Effector memory CD4-positive, alpha-beta T cell (primary cell): ENCODE data around the gene CDYL.

Experiments used
- DNase-seq, 3 donors: peaks; one replicate each; pipeline ENCODE4 v3.0.0-alpha.2; 2020
- H3K27ac ChIP-seq: 2 replicates; pipeline ENCODE4 v1.7.0; 2013; ENCODE audit warnings: mild to moderate bottlenecking, low read length, moderate library complexity; ENCODE audit not compliant: insufficient read depth, poor library complexity, severe bottlenecking
- H3K27me3 ChIP-seq: replicated peaks from 2 replicates; pipeline ENCODE4 v1.7.0; 2013; ENCODE audit warnings: mild to moderate bottlenecking, low read length; ENCODE audit not compliant: insufficient read depth, control insufficient read depth, poor library complexity, severe bottlenecking
- H3K36me3 ChIP-seq: 2 replicates; pipeline ENCODE4 v1.7.0; 2013; ENCODE audit warnings: mild to moderate bottlenecking, low read length, moderate library complexity; ENCODE audit not compliant: control insufficient read depth, insufficient read depth
- H3K4me1 ChIP-seq: 2 replicates; pipeline ENCODE4 v1.7.0; 2013; ENCODE audit warnings: low read length, mild to moderate bottlenecking; ENCODE audit not compliant: control insufficient read depth, insufficient read depth, poor library complexity, severe bottlenecking
- H3K4me3 ChIP-seq: 2 replicates; pipeline ENCODE4 v1.7.0; 2013; ENCODE audit warnings: low read length, low read depth, mild to moderate bottlenecking; ENCODE audit not compliant: insufficient read depth, poor library complexity, severe bottlenecking
- H3K9me3 ChIP-seq: 2 replicates; pipeline ENCODE4 v1.7.0; 2013; ENCODE audit warnings: mild to moderate bottlenecking, low read length, moderate library complexity; ENCODE audit not compliant: control insufficient read depth

The CDYL gene

GRCh38 chr6:4870821-4871494 lies 94.8 kb downstream of the CDYL start:
- Histone ChIP-seq H3K27me3 (no peaks in the 10 kb centered on the region), H3K4me3 (no peak overlapping the region), H3K36me3 (no peaks in the 10 kb centered on the region), H3K4me1 (no peaks in the 10 kb centered on the region), H3K9me3 (peaks cover 11% of the 10 kb centered on the region), H3K27ac (no peak overlapping the region)
- DNase-seq, result no peak

DNA sequence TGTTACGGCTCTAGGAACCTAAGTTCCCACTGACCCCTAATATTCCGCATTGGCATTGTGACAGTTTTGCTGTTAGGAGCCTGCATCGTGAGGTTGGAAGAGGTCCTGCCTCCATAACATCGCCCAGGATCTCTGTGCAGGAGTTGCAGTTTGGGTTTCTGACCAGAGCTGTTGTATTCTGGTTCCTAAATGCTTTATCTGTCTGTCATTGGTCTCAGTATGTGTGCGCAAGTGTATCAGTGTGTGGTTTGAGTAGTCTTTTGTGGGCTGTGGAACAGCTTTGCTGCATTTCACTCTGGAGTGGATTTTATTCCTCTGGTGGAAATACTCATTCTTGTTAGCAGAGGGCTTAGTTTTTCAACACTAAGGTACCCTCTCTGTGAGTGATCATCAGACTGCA lies 95.6 kb downstream of the CDYL start:
- no peaks in the 10 kb centered on the region for H3K36me3 ChIP-seq
- H3K4me3 ChIP-seq, result no peak overlapping the region
- no peak for DNase-seq
- peaks cover 8% of the 10 kb centered on the region for H3K9me3 ChIP-seq
- H3K27ac ChIP-seq, result no peak overlapping the region
- no peaks in the 10 kb centered on the region for H3K27me3 ChIP-seq
- H3K4me1 ChIP-seq, result no peaks in the 10 kb centered on the region

DNA sequence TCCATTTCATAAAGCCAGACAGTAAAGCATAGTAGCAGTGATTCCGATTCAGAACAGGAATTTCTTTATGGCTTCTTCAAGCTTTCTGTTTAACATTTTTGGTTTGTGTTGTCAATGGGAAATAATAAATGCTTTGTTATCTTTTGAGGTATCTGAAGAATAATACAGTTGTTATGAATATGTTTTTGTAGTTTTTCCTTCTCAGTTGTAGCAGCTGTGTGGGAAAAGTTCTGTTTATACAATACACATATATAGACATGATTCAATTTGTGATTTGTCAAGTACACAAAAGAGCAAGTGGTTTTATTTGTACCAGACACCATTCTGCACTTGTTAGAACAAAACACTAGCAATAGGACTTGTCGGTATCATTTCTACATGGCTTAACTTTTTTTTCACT lies 96.6 kb downstream of the CDYL start:
- H3K4me3 ChIP-seq, result no peak overlapping the region
- H3K4me1 ChIP-seq, result no peaks in the 10 kb centered on the region
- DNase-seq, result no peak

DNA sequence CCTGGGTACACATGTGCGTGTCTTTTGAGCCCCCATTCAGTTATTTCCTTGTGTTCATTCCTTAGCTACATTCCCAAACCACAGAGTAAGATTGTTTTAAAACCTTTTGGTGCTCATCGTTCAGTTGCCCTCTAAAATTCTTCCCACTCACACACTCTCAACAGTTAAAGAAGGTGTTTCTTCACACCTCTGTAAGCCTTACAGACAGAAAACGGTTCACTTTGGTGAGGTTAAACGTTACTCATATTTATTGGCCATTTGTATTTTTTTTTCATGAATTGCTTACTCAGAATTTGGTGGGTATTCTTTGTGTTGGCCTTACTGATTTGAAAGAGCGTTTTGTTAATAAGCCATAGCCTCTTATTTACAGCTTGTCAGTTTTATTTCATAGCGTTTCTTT lies 97.7 kb downstream of the CDYL start:
- Histone ChIP-seq H3K27me3 (no peaks in the 10 kb centered on the region), H3K9me3 (no peaks in the 10 kb centered on the region), H3K4me1 (no peaks in the 10 kb centered on the region), H3K4me3 (no peak overlapping the region), H3K36me3 (no peaks in the 10 kb centered on the region), H3K27ac (no peak overlapping the region)
- DNase-seq, result no peak

More for the DNA sequence above, 96.6 kb downstream of the CDYL start:
- Histone ChIP-seq H3K27me3 (no peaks in the 10 kb centered on the region), H3K36me3 (no peaks in the 10 kb centered on the region), H3K9me3 (no peaks in the 10 kb centered on the region), H3K27ac (no peak overlapping the region)

DNA sequence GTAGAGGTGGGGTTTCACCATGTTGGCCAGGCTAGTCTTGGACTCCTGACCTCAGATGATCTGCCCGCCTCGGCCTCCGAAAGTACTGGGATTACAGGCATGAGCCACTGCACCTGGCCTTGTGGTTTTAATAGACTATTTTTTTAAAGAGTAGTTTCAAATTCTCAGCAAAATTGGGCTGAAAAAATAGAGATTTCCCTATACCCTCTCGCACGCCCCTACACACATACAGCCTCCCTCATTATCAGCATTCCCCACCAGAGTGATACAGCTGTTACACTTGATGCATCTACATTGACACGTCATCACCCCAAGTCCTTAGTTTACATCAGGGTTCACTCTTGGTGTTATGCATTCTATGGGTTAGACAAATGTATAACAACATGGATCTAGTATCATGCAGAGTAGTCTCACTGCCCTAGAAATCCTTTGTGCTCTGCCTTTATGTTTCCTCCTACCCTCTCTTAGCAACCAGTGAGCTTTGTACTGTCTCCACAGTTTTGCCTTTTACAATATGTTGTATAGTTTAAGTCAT lies 103.6 kb downstream of the CDYL start:
- H3K27ac ChIP-seq, result no peak overlapping the region
- no peaks in the 10 kb centered on the region for H3K9me3 ChIP-seq
- no peaks in the 10 kb centered on the region for H3K27me3 ChIP-seq
- no peaks in the 10 kb centered on the region for H3K4me1 ChIP-seq
- H3K4me3 ChIP-seq, result no peak overlapping the region
- no peaks in the 10 kb centered on the region for H3K36me3 ChIP-seq
- DNase-seq, result no peak

- Histone ChIP-seq H3K4me1 (no peaks in the 10 kb centered on the region), H3K27me3 (no peaks in the 10 kb centered on the region), H3K4me3 (no peak overlapping the region), H3K9me3 (no peaks in the 10 kb centered on the region), H3K36me3 (no peaks in the 10 kb centered on the region), H3K27ac (no peak overlapping the region)
- DNase-seq, result no peak
Observed at GRCh38 chr6:4880363-4880762, 104.2 kb downstream of the CDYL start.

DNA sequence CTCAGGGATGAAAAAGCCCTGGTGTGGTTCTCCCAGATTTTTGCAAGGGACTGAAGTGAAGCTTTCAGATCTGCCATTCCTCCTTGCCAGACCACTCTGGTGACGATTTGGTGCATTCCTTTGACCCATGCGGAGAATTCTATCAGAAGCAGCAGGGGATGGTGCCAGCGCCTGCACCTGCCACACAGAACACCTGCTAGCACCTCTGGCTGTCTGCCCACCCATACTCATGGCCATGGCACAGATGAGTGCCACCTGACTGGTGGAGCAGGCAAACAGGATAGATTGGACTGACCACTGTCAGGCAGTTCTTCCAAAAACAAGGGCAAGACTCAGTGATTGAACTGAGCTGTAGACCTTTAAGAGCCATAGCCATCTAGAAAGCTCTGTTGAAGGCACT lies 107.1 kb downstream of the CDYL start:
- H3K9me3 ChIP-seq, result no peaks in the 10 kb centered on the region
- no peak overlapping the region for H3K4me3 ChIP-seq
- no peak overlapping the region for H3K27ac ChIP-seq
- DNase-seq, result no peak
- no peaks in the 10 kb centered on the region for H3K36me3 ChIP-seq
- no peaks in the 10 kb centered on the region for H3K4me1 ChIP-seq
- H3K27me3 ChIP-seq, result no peaks in the 10 kb centered on the region

- Histone ChIP-seq H3K36me3 (no peaks in the 10 kb centered on the region), H3K27me3 (no peaks in the 10 kb centered on the region), H3K27ac (no peak overlapping the region), H3K9me3 (no peaks in the 10 kb centered on the region), H3K4me3 (no peak overlapping the region), H3K4me1 (no peaks in the 10 kb centered on the region)
- DNase-seq, result no peak
Observed at GRCh38 chr6:4884646-4885340, 108.6 kb downstream of the CDYL start.

DNA sequence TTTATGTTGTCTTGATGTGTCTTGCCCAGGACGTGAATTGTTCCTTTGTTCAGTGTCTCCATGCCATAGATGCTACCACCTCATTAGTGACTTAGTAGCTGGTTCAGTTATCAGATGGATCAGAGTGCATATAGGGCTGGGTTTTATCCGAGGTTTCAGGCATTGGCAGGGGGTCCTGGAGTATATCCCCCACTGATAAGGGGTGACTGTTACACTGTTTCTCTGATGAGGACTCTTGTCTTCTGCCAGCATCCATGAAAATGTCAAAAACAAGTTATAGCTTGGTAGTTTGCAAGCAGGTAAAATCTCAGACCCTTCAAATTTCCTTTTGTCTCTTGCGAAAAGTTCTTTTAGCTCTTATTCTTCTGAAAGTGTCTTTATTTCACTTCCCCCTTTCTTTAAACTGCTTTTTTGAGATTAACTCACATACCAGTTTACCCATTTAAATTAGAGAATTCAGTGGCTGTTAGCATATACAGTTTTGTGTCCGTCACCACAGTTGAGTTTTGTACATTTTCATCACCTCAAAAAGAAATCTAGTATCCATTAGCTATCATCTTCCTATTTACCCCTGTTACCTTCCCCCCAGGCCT lies 109.2 kb downstream of the CDYL start:
- Histone ChIP-seq H3K9me3 (no peaks in the 10 kb centered on the region), H3K36me3 (no peaks in the 10 kb centered on the region), H3K27me3 (no peaks in the 10 kb centered on the region), H3K4me3 (no peak overlapping the region), H3K27ac (no peak overlapping the region), H3K4me1 (no peaks in the 10 kb centered on the region)
- DNase-seq, result no peak

- Histone ChIP-seq H3K4me1 (no peaks in the 10 kb centered on the region), H3K9me3 (no peaks in the 10 kb centered on the region), H3K36me3 (peaks cover 18% of the 10 kb centered on the region), H3K4me3 (no peak overlapping the region), H3K27ac (no peak overlapping the region), H3K27me3 (no peaks in the 10 kb centered on the region)
- no peak for DNase-seq
Observed at GRCh38 chr6:4888841-4889240, 112.6 kb downstream of the CDYL start.
